Measurements from ENCODE around the gene ENOSF1. TPM values are rescaled to one million over a fixed set of nuclear protein-coding genes. Genes with fewer than 3 reads are reported as not detected.

ENOSF1 gene
- total and polyA plus RNA-seq, 8 donors: 72.7 to 136 (median 119) TPM

- peaks cover 0 to 22% of the 10 kb centered on the region in 2 donors for H3K4me1 ChIP-seq
- no peak for ATAC-seq
- no peak for DNase-seq
- no peaks in the 10 kb centered on the region for H3K9me3 ChIP-seq
- H3K27ac ChIP-seq: no peak overlapping the region
- H3K27me3 ChIP-seq: peaks cover 0 to 27% of the 10 kb centered on the region in 2 donors
- H3K4me3 ChIP-seq: no peak overlapping the region
- TF ChIP-seq CTCF (IDR thresholded peaks at IDR 0.05): no peak
- H3K36me3 ChIP-seq: no peaks in the 10 kb centered on the region
- intact Hi-C loops (cut with DNase I): no loop called here
Measured at GRCh38 chr18:655445-655844, 57.0 kb downstream of the ENOSF1 start.

GRCh38 chr18:654601-655000 lies 57.8 kb downstream of the ENOSF1 start:
- no peak for DNase-seq
- Histone ChIP-seq H3K27ac (no peak overlapping the region), H3K4me1 (peaks cover 0 to 22% of the 10 kb centered on the region in 2 donors), H3K9me3 (no peaks in the 10 kb centered on the region), H3K36me3 (no peaks in the 10 kb centered on the region), H3K27me3 (peaks cover 0 to 27% of the 10 kb centered on the region in 2 donors), H3K4me3 (no peak overlapping the region)
- no peak for ATAC-seq
- no peak for TF ChIP-seq CTCF (IDR thresholded peaks at IDR 0.05)
- intact Hi-C loops (cut with DNase I): no loop called here

- TF ChIP-seq CTCF (IDR thresholded peaks at IDR 0.05): no peak
- Histone ChIP-seq H3K4me3 (no peak overlapping the region), H3K9me3 (no peaks in the 10 kb centered on the region), H3K27me3 (peaks cover 0 to 27% of the 10 kb centered on the region in 2 donors), H3K36me3 (no peaks in the 10 kb centered on the region), H3K27ac (no peak overlapping the region), H3K4me1 (peaks cover 0 to 17% of the 10 kb centered on the region in 2 donors)
- DNase-seq (no peak), ATAC-seq (no peak)
- intact Hi-C loops (cut with DNase I): no loop called here
Measured at GRCh38 chr18:653512-653911, 58.9 kb downstream of the ENOSF1 start.

GRCh38 chr18:652131-652530 lies 60.3 kb downstream of the ENOSF1 start:
- ATAC-seq: no peak

GRCh38 chr18:650428-650858 lies 62.0 kb downstream of the ENOSF1 start:
- no peaks in the 10 kb centered on the region for H3K36me3 ChIP-seq
- H3K4me3 ChIP-seq: no peak overlapping the region
- H3K27ac ChIP-seq: no peak overlapping the region
- ATAC-seq (no peak), DNase-seq (no peak)
- no peaks in the 10 kb centered on the region for H3K4me1 ChIP-seq
- intact Hi-C loops (cut with DNase I): no loop called here
- H3K27me3 ChIP-seq: peaks cover 0 to 1% of the 10 kb centered on the region in 2 donors
- TF ChIP-seq CTCF (IDR thresholded peaks at IDR 0.05): no peak
- H3K9me3 ChIP-seq: no peaks in the 10 kb centered on the region

More at GRCh38 chr18:652131-652530, 60.3 kb downstream of the ENOSF1 start:
- Histone ChIP-seq H3K4me3 (no peak overlapping the region), H3K27ac (no peak overlapping the region), H3K36me3 (no peaks in the 10 kb centered on the region), H3K4me1 (peaks cover 0 to 3% of the 10 kb centered on the region in 2 donors), H3K27me3 (peaks cover 0 to 18% of the 10 kb centered on the region in 2 donors), H3K9me3 (no peaks in the 10 kb centered on the region)
- no peak for TF ChIP-seq CTCF (IDR thresholded peaks at IDR 0.05)
- intact Hi-C loops (cut with DNase I): no loop called here
- DNase-seq: no peak
